NOMO-1 treated with DMSO at 0.1 percent for 48 hours (cell line): ENCODE results near the gene MATN4.

ENCODE experiments used
- DNase-seq: peaks from one replicate; lab custom pipeline; 2025; ENCODE audit not compliant: unreplicated experiment; lab: John Stamatoyannopoulos, UW

MATN4 gene

DNA sequence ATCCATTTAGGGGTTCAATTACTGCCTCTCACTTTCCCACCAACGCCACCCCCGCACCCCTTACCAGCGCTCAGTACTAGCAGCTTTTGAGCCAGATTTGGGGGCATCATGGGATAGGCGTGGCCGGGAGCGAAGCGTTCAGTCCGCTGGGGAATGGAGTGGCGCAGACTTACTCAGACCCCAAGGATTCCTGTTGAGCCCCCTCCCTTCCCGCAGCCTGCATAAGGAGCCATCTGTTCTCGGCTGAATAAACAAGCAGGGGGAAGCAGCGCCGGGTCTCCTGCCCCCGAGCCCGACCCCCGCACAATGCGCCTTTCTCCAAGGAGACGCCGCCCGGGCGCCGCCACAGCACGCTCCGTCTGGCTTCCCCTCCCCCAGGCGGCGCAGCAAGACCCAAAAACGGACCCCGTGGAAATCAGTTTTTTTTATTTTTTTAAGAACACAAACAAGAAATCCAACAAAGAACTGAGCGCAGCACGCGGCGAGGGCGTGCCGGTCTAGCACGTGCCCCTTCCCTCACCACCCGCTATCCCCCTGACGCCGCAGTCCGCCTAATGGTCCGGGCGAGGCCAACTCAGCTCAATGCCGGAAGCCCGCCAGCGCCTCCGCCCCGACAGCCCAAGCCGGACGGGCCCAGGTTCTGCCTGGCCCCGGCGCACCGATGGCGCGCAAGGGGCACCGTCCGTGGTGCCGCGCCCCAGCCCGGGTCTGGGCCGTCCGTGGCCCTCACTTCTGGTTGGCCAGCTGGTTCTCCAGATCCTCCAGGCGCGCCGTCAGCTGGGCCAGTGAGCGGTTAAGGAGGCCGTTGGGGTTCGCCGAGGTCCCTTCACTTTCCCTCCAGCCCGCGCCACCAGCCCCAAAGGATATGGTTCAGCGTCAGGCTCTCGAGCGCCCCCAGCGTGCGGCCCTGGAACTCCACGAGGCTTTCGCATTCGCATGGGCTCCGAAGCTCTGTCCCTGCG is 14.8 kb downstream of the MATN4 start:
- DNase-seq, result peak; percentile 87

GRCh38 chr20:45292343-45292742 is 15.8 kb downstream of the MATN4 start:
- DNase-seq, result no peak

GRCh38 chr20:45291526-45291925 is 16.6 kb downstream of the MATN4 start:
- no peak for DNase-seq

DNA sequence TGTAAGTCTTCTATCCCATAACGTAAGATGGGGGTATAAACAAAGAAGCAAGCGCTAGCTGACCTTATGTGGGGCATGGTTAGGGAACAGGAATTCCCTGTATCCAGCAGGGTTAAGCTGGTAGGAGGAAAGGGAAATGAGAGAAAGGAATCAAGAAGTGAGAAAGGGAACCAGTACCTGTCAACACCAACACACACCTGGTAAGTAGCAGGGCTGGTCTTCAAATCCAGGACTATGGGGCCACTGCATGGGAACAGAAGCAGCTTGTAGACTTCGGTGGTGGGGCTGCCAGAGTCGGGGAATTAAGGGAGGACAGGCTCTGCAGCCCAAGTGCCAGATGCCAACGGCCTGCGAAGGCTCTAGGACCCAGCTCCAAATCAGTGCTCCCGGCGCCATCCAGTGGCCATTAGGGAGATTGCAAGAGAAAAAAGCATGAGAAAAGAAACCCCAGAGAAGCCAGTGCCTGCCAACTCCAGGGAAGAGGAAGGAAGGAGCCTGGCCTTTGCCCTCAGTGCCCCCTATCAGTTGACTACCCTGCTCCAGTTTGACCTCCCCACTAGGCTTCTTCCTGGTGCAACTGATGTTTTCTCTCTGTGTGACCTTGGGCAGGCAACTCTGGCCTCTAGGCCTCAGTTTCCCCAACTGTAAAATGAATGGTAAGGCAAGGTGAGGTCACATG is 17.3 kb downstream of the MATN4 start:
- peak; percentile 81 for DNase-seq

GRCh38 chr20:45289942-45290676 is 18.0 kb downstream of the MATN4 start:
- no peak for DNase-seq

DNA sequence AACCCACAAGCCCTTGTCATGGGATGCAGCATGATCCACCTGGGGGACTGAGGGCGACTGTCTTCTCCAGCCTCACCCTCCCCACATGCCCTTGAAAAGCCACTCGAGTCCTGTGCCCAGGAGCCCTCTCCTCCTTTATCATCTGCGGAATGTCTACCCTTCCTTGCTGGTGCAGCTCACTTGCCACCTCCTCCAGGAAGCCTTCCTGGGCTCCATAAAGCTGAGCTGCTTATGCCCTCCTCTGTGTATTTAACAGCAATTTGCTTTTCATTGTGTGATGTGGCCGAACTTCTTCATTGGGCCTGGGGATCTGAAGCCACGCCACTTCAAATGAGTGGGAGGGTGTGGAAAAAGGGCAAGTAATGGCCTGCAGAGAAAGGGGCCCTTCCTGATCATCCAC is 19.2 kb downstream of the MATN4 start:
- DNase-seq, result no peak

- no peak for DNase-seq
Measured at GRCh38 chr20:45288376-45288775, 19.7 kb downstream of the MATN4 start.

GRCh38 chr20:45283551-45284057 is 24.5 kb downstream of the MATN4 start:
- DNase-seq, result no peak

- no peak for DNase-seq
Measured at GRCh38 chr20:45282700-45283550, 25.2 kb downstream of the MATN4 start.

DNA sequence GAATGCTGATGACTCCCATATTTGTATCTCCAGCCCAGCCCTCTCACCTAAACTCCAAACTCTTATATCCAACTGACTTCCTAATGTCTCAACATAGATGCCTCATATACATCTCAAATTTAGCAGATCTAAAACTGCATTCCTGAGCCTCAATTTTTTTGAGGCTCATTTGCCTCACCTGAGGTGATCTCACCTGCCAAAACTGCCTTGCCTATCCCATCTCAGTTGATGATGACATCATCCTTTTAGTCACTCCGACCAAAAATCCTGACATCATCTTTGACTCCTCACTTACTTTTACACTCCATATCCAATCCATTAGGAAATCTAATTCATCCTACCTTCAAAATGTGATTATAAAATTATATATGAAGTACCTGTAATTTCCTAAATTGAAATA is 28.1 kb downstream of the MATN4 start:
- DNase-seq, result no peak

DNA sequence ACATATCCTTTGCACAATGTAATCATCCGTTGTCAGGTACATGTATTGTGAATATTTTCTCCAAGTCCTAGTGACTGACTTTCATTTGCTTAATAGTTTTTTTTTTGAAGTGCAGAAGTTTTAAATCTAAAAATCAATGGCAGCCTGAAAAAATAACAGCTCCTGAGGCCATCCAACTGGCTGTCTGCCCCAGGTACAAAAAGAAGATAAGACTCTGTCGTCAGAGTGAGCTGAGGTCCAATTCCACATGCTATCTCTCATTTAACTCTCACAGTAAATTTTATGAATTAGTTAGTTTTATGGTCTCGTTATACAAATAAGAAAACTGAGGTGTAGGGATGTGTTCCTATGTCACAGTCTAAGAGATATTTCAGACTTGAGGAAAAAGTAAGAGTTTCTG is 32.8 kb downstream of the MATN4 start:
- DNase-seq, result no peak

DNA sequence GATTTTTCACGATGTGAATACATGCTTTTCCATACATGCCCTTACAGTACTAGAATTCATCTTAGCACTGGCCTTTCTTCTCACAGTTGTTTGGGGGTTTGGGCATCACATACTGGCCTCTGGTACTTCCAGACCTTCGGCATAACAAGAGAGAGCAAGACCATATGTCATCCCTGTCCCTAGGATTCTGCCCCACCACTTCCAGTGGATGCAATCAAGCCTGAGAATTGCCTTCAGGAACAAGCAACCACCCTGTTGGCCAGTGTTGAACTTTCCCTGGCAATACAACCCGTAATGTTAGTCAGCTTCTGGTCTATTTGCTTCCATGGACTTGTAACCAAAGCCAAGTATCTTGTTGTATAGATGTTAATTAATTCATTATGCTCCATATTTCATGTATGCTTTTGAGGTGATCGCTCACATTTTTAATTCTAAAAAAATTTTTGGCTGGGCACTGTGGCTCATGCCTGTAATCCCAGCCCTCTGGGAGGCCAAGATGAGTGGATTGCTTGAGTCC is 38.3 kb downstream of the MATN4 start:
- no peak for DNase-seq

GRCh38 chr20:45269056-45269455 is 39.0 kb downstream of the MATN4 start:
- DNase-seq, result no peak

GRCh38 chr20:45268531-45268930 is 39.6 kb downstream of the MATN4 start:
- DNase-seq, result no peak

GRCh38 chr20:45266977-45267376 is 41.1 kb downstream of the MATN4 start:
- DNase-seq, result no peak

DNA sequence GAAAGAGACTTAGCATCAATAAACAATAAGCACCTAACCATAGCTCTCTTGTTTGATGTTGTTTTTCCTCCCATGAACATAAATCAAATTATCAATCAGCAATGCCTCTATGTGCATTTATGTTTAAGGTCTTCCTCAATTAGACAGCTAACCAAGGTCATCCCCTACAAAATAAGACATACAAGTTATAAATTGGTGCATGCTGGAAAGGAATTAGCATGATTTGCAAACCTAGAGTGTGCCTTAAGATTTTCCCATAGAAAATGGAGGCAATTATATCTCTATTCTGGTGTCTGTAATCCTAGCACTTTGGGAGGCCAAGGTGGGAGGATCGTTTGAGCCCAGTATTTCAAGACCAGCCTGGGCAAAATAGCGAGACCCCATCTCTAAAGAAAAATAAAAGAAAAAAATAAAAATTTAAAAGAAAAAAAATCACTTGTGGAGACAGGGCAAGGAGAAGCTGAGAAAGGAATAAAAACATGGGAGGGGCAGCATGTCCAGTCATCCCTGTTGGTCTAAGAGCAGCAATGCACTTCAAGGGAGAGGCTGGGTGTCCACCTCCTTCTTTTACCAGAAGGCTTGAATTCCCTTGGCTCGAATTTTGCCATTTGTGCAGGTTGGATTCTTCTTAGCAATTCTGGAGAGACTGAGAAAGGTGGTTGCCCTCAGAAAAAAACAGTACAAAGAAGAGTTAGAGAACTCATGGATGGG is 44.4 kb downstream of the MATN4 start:
- DNase-seq, result no peak

DNA sequence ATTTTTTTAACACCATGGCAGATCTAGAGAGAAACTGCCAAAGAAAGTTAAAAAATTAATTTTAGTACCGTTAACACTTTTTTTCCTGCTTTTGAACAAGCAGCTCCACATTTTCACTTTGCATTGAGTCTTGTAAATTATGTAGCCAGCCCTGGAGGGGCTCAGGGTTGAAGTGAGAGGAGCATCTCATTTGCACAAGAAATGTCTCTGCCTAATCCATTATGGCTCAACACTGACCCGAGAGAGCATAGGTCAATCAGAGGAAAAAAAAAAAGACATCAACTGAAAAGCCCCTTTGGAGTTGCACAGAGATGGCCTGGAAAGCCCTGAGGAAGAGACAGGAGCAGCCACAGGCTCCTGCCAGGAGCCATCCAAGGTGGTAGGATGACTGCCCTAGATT is 49.4 kb downstream of the MATN4 start:
- DNase-seq, result no peak

- no peak for DNase-seq
Measured at GRCh38 chr20:45258259-45258658, 49.8 kb downstream of the MATN4 start.

GRCh38 chr20:45257711-45258110 is 50.4 kb downstream of the MATN4 start:
- DNase-seq, result no peak

- DNase-seq, result no peak
Measured at GRCh38 chr20:45257161-45257560, 50.9 kb downstream of the MATN4 start.
